SK-N-SH (cell line): ENCODE data around the gene TMEM248.

Experiments
- FOSL2 ChIP-seq: IDR thresholded peaks from 2 replicates; pipeline ENCODE4 v1.4.0; 2012; ENCODE audit warnings: low read depth, mild to moderate bottlenecking, moderate library complexity, borderline replicate concordance
- GATA2 ChIP-seq: sonication (generic); formaldehyde crosslinking; IDR thresholded peaks from 2 replicates; pipeline ENCODE4 v1.5.0; 2020; ENCODE audit warnings: mild to moderate bottlenecking, missing genetic modification reagents
- JUND ChIP-seq: IDR thresholded peaks from 2 replicates; pipeline ENCODE4 v1.4.0; 2012
- POLR2AphosphoS5 ChIP-seq: IDR thresholded peaks from 2 replicates; pipeline ENCODE4 v1.6.1; 2012; ENCODE audit warnings: low read depth, low read length
- RFX5 ChIP-seq: IDR thresholded peaks from 2 replicates; pipeline ENCODE4 v1.6.1; 2012; ENCODE audit warnings: mild to moderate bottlenecking, improper control_type of control experiment, low read length
- RXRA ChIP-seq: IDR thresholded peaks from 2 replicates; pipeline ENCODE4 v1.4.0; 2012; ENCODE audit warnings: low read depth, mild to moderate bottlenecking, borderline replicate concordance
- SIN3A ChIP-seq: IDR thresholded peaks from 2 replicates; pipeline ENCODE4 v1.6.1; 2012; ENCODE audit warnings: low read depth, mild to moderate bottlenecking, low read length, moderate library complexity, borderline replicate concordance
- TCF12 ChIP-seq: IDR thresholded peaks from 2 replicates; pipeline ENCODE4 v1.4.0; 2012
- TF ChIP-seq, protein P1 (sequence below): fragments of 200-600 bp; sonication (generic); IDR thresholded peaks from 2 replicates; pipeline ENCODE4 v1.6.1; 2017; ENCODE audit warnings: antibody characterized with exemption, mild to moderate bottlenecking, moderate library complexity
- TF ChIP-seq, protein P2 (sequence below): IDR thresholded peaks from 2 replicates; pipeline ENCODE4 v1.4.0; 2012; ENCODE audit warnings: low read depth
- TF ChIP-seq, protein P3 (sequence below): fragments of 150-350 bp; IDR thresholded peaks from 2 replicates; pipeline ENCODE4 v1.6.1; 2017; ENCODE audit warnings: antibody characterized with exemption, low read length, low read depth, borderline replicate concordance
- TF ChIP-seq, protein P4 (sequence below): IDR thresholded peaks from 2 replicates; pipeline ENCODE4 v1.6.1; 2012; ENCODE audit warnings: mild to moderate bottlenecking, low read depth, low read length, moderate library complexity

DNA sequence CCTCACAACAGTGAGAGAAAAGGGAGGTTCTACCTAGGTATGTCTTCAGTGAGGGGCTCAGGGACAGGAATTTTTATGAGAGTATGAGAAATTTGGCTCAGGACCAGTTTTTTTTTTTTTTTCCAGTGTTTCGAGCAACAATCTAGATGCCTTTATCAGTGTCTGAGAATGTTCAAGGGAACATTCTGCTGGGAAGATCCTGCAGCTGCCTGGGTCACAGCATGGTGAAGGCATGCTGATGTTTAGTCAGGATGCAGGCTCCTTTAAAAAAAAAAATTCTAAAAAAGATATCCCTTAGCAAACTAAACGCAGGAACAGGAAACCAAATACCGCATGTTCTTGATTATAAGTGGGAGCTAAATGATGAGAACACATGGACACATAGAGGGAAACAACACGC, 43.4 kb downstream of the TMEM248 start:
- TF ChIP-seq SIN3A (no peak), FOSL2 (no peak), JUND (no peak), POLR2AphosphoS5 (no peak), RXRA (no peak), TCF12 (no peak), GATA2 (no peak), RFX5 (no peak)
- TF ChIP-seq, protein P1, sequence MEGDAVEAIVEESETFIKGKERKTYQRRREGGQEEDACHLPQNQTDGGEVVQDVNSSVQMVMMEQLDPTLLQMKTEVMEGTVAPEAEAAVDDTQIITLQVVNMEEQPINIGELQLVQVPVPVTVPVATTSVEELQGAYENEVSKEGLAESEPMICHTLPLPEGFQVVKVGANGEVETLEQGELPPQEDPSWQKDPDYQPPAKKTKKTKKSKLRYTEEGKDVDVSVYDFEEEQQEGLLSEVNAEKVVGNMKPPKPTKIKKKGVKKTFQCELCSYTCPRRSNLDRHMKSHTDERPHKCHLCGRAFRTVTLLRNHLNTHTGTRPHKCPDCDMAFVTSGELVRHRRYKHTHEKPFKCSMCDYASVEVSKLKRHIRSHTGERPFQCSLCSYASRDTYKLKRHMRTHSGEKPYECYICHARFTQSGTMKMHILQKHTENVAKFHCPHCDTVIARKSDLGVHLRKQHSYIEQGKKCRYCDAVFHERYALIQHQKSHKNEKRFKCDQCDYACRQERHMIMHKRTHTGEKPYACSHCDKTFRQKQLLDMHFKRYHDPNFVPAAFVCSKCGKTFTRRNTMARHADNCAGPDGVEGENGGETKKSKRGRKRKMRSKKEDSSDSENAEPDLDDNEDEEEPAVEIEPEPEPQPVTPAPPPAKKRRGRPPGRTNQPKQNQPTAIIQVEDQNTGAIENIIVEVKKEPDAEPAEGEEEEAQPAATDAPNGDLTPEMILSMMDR, result no peak
- TF ChIP-seq, protein P2, sequence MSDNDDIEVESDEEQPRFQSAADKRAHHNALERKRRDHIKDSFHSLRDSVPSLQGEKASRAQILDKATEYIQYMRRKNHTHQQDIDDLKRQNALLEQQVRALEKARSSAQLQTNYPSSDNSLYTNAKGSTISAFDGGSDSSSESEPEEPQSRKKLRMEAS, result no peak
- TF ChIP-seq, protein P3, sequence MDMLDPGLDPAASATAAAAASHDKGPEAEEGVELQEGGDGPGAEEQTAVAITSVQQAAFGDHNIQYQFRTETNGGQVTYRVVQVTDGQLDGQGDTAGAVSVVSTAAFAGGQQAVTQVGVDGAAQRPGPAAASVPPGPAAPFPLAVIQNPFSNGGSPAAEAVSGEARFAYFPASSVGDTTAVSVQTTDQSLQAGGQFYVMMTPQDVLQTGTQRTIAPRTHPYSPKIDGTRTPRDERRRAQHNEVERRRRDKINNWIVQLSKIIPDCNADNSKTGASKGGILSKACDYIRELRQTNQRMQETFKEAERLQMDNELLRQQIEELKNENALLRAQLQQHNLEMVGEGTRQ, result no peak
- TF ChIP-seq, protein P4, sequence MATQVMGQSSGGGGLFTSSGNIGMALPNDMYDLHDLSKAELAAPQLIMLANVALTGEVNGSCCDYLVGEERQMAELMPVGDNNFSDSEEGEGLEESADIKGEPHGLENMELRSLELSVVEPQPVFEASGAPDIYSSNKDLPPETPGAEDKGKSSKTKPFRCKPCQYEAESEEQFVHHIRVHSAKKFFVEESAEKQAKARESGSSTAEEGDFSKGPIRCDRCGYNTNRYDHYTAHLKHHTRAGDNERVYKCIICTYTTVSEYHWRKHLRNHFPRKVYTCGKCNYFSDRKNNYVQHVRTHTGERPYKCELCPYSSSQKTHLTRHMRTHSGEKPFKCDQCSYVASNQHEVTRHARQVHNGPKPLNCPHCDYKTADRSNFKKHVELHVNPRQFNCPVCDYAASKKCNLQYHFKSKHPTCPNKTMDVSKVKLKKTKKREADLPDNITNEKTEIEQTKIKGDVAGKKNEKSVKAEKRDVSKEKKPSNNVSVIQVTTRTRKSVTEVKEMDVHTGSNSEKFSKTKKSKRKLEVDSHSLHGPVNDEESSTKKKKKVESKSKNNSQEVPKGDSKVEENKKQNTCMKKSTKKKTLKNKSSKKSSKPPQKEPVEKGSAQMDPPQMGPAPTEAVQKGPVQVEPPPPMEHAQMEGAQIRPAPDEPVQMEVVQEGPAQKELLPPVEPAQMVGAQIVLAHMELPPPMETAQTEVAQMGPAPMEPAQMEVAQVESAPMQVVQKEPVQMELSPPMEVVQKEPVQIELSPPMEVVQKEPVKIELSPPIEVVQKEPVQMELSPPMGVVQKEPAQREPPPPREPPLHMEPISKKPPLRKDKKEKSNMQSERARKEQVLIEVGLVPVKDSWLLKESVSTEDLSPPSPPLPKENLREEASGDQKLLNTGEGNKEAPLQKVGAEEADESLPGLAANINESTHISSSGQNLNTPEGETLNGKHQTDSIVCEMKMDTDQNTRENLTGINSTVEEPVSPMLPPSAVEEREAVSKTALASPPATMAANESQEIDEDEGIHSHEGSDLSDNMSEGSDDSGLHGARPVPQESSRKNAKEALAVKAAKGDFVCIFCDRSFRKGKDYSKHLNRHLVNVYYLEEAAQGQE, result no peak
